MM.1S (cell line): ENCODE measurements around the gene KCNQ1.

Experiments used
- CTCF ChIP-seq: fragments of 300-600 bp; sonication (generic); IDR thresholded peaks from 2 replicates; pipeline ENCODE4 v1.5.1; 2016; ENCODE audit warnings: antibody characterized with exemption, low read length, mixed read lengths
- EZH2 ChIP-seq: fragments of 300-600 bp; sonication (generic); optimal IDR thresholded peaks from 2 replicates; pipeline ENCODE3; 2017; ENCODE audit warnings: low read depth, mild to moderate bottlenecking, antibody characterized with exemption, low read length, mixed read lengths
- EZH2phosphoT487 ChIP-seq: fragments of 300-600 bp; sonication (generic); IDR thresholded peaks from 2 replicates; pipeline ENCODE4 v1.6.1; 2018; ENCODE audit warnings: antibody characterized with exemption, low read length

- TF ChIP-seq CTCF (no peak), EZH2 (no peak), EZH2phosphoT487 (no peak)
Observed at GRCh38 chr11:2582946-2583604, 138.3 kb downstream of the KCNQ1 start.
